K562 (cell line): ENCODE measurements around the gene HDAC3. TPM values are rescaled to one million over a fixed set of nuclear protein-coding genes. Genes with fewer than 3 reads are reported as not detected.

Experiments
- ATAC-seq: fragments of 200-7000 bp; cut with Tn5 transposase; 3 replicates; pipeline ENCODE4 v1.9.1; 2020; ENCODE audit warnings: moderate library complexity
- BruUV-seq: library from RNA; stranded (reverse); fragments of 400-500 nt; replicated peaks from 2 replicates; lab custom pipeline; 2021; lab: Mats Ljungman, UMichigan
- CTCF ChIA-PET: fragments of 300-600 bp; formaldehyde crosslinking; extraction: SDS; loops from one replicate; lab custom pipeline; 2021; ENCODE audit warnings: low intra/inter-chr PET ratio; lab: Yijun Ruan, JAX
- POLR2A ChIA-PET: fragments of 300-600, 350-650 bp; sonication (Branson Sonifier 250); formaldehyde crosslinking; extraction: SDS; loops from one replicate; lab custom pipeline; 2021; ENCODE audit warnings: antibody characterized with exemption, inconsistent platforms; lab: Yijun Ruan, JAX
- DNase-seq, 4 experiments: peaks; one replicate each; pipeline versions ENCODE4 v3.0.0 to v3.0.0-alpha.2; 2011 to 2018; ENCODE audit warnings: low spot score in 3 of 4, mixed read lengths in 3 of 4; ENCODE audit errors: extremely low read depth in 1 of 4
- FAIRE-seq: peaks from 2 replicates; lab custom pipeline; 2011; peaks lifted over from hg19 to GRCh38; lab: Jason Lieb, UNC
- H2AFZ ChIP-seq: 2 replicates; pipeline ENCODE4 v1.6.0; 2011; ENCODE audit warnings: low read depth, low read length, control low read depth, inconsistent platforms
- H3K27ac ChIP-seq: fragments of 200-600 bp; 3 replicates; pipeline ENCODE4 v1.8.0; 2011; ENCODE audit warnings: low read depth, mild to moderate bottlenecking, control low read depth, inconsistent platforms, low read length, moderate library complexity, mixed read lengths; ENCODE audit errors: extremely low read depth
- H3K27me3 ChIP-seq, 2 experiments: fragments of 300-600 bp in 1 of 2; 2 replicates in 1 of 2; 3 replicates in 1 of 2; pipeline versions ENCODE4 v1.6.0 to v1.8.0; 2011; ENCODE audit warnings: inconsistent platforms in 2 of 2, low read length in 2 of 2, mild to moderate bottlenecking in 1 of 2, mixed read lengths in 1 of 2, moderate library complexity in 1 of 2; ENCODE audit not compliant: control insufficient read depth in 2 of 2, insufficient read depth in 2 of 2
- H3K36me3 ChIP-seq: fragments of 300-600 bp; 3 replicates; pipeline ENCODE4 v1.8.0; 2011; ENCODE audit warnings: mild to moderate bottlenecking, low read length, inconsistent platforms; ENCODE audit not compliant: control insufficient read depth, insufficient read depth
- H3K4me1 ChIP-seq, 2 experiments: fragments of 200-600 bp in 1 of 2; replicated peaks in 1 of 2; 2 replicates in 1 of 2; 3 replicates in 1 of 2; pipeline versions ENCODE4 v1.5.1 to v1.8.0; 2011; ENCODE audit warnings: inconsistent platforms in 2 of 2, low read length in 2 of 2, mild to moderate bottlenecking in 1 of 2, mixed read lengths in 1 of 2, moderate library complexity in 1 of 2; ENCODE audit not compliant: control insufficient read depth in 2 of 2, insufficient read depth in 2 of 2
- H3K4me2 ChIP-seq: 2 replicates; pipeline ENCODE4 v1.6.1; 2011; ENCODE audit warnings: low read length, control low read depth, inconsistent platforms, mixed read lengths; ENCODE audit not compliant: insufficient read depth
- H3K4me3 ChIP-seq: fragments of 200-600 bp; sonication (generic), shearing (Covaris generic); 2 replicates; pipeline ENCODE4 v1.5.1; 2016; ENCODE audit warnings: control low read depth, inconsistent platforms
- H3K79me2 ChIP-seq: fragments of 200-600 bp; 3 replicates; pipeline ENCODE4 v1.8.0; 2011; ENCODE audit warnings: low read length, inconsistent platforms; ENCODE audit not compliant: control insufficient read depth, insufficient read depth
- H3K9ac ChIP-seq, 2 experiments: 2 replicates each; pipeline versions ENCODE4 v1.6.0 to v1.6.1; 2011; ENCODE audit warnings: low read depth in 2 of 2, low read length in 2 of 2, control low read depth in 1 of 2, inconsistent platforms in 1 of 2, mild to moderate bottlenecking in 1 of 2, mixed read lengths in 1 of 2; ENCODE audit not compliant: insufficient read depth in 1 of 2
- H3K9me1 ChIP-seq: one replicate; pipeline ENCODE4 v1.6.0; 2011; ENCODE audit warnings: inconsistent platforms, mild to moderate bottlenecking, low read length, moderate library complexity; ENCODE audit not compliant: control insufficient read depth, insufficient read depth
- H3K9me3 ChIP-seq: replicated peaks from 2 replicates; pipeline ENCODE4 v1.5.1; 2011; ENCODE audit warnings: low read depth, low read length, inconsistent platforms; ENCODE audit not compliant: control insufficient read depth, insufficient read depth
- H4K20me1 ChIP-seq: replicated peaks from 2 replicates; pipeline ENCODE4 v1.6.1; 2011; ENCODE audit warnings: low read length, inconsistent platforms, mixed read lengths; ENCODE audit not compliant: control insufficient read depth, insufficient read depth
- E4F1 ChIP-seq: fragments of 250-450 bp; sonication (Bioruptor Pico); IDR thresholded peaks from 2 replicates; pipeline ENCODE4 v1.5.0; 2021; ENCODE audit warnings: mild to moderate bottlenecking, borderline replicate concordance
- HCFC1 ChIP-seq: IDR thresholded peaks from 2 replicates; pipeline ENCODE4 v1.6.1; 2012; ENCODE audit warnings: low read depth, low read length, improper control_type of control experiment
- KLF13 ChIP-seq: fragments of 450-650 bp; IDR thresholded peaks from 2 replicates; pipeline ENCODE4 v1.6.1; 2016; ENCODE audit warnings: missing genetic modification characterization, low read depth, mild to moderate bottlenecking, missing compliant biosample characterization, moderate library complexity, borderline replicate concordance
- MBD2 ChIP-seq: sonication (generic); IDR thresholded peaks from 2 replicates; pipeline ENCODE4 v1.6.1; 2016; ENCODE audit warnings: low read depth, borderline replicate concordance
- MIER1 ChIP-seq: fragments of 450-650 bp; IDR thresholded peaks from 2 replicates; pipeline ENCODE4 v1.6.1; 2016; ENCODE audit warnings: antibody characterized with exemption, mild to moderate bottlenecking, low read depth
- NR2C1 ChIP-seq, 2 experiments: fragments of 450-650 bp; IDR thresholded peaks; 2 replicates each; pipeline ENCODE4 v1.6.1; 2017; ENCODE audit warnings: mild to moderate bottlenecking in 2 of 2, antibody characterized with exemption in 1 of 2, inconsistent platforms in 1 of 2, missing compliant biosample characterization in 1 of 2, missing genetic modification characterization in 1 of 2
- RBM39 ChIP-seq: fragments of 200-400 bp; formaldehyde crosslinking; optimal IDR thresholded peaks from 2 replicates; pipeline ENCODE3; 2018; ENCODE audit warnings: low read depth, low read length
- SMARCA4 ChIP-seq: fragments of 450-650 bp; IDR thresholded peaks from 2 replicates; pipeline ENCODE4 v1.6.1; 2016
- SNIP1 ChIP-seq: fragments of 450-650 bp; IDR thresholded peaks from 2 replicates; pipeline ENCODE4 v1.7.1; 2017; ENCODE audit warnings: low read depth, mild to moderate bottlenecking
- SREBF1 ChIP-seq: fragments of 150-350 bp; IDR thresholded peaks from 2 replicates; pipeline ENCODE4 v1.6.1; 2014; ENCODE audit warnings: antibody characterized with exemption, low read depth, low read length, borderline replicate concordance
- THAP12 ChIP-seq: fragments of 250-450 bp; sonication (Bioruptor Pico); IDR thresholded peaks from 2 replicates; pipeline ENCODE4 v1.9.0; 2021; ENCODE audit warnings: mild to moderate bottlenecking, inconsistent platforms
- ZBTB12 ChIP-seq: fragments of 250-450 bp; sonication (Bioruptor Pico); IDR thresholded peaks from 2 replicates; pipeline ENCODE4 v1.4.0; 2020
- ZC3H4 ChIP-seq: sonication (generic); formaldehyde crosslinking; IDR thresholded peaks from 2 replicates; pipeline ENCODE4 v1.9.0; 2021; ENCODE audit warnings: missing genetic modification reagents, borderline replicate concordance
- ZFP36 ChIP-seq: fragments of 150-350 bp; IDR thresholded peaks from 2 replicates; pipeline ENCODE4 v1.6.1; 2018; ENCODE audit warnings: low read length, low read depth; ENCODE audit not compliant: partially characterized antibody
- ZNF175 ChIP-seq: fragments of 200-800 bp; sonication (Bioruptor generic); IDR thresholded peaks from 2 replicates; pipeline ENCODE4 v1.6.1; 2016; ENCODE audit warnings: low read depth, mild to moderate bottlenecking, missing genetic modification characterization, missing compliant biosample characterization
- ZNF197 ChIP-seq: fragments of 200-800 bp; sonication (Bioruptor generic); IDR thresholded peaks from 2 replicates; pipeline ENCODE4 v1.6.1; 2016; ENCODE audit warnings: low read depth, missing genetic modification characterization, missing compliant biosample characterization
- WGBS: fragments of 100-300 bp; shearing (Covaris generic); methylation state at CpG from one replicate; pipeline ENCODE4 v1.1.6; 2016; ENCODE audit warnings: low coverage, mixed read lengths; ENCODE audit not compliant: insufficient coverage; ENCODE audit errors: missing lambda C conversion rate; 5-methylcytosine and 5-hydroxymethylcytosine counted together
- in situ Hi-C: fragments of 300-500 bp; cut with MboI; formaldehyde crosslinking; loops from 4 replicates; pipeline ENCODE4 v1.15.0; 2018; ENCODE audit warnings: inconsistent platforms, mixed read lengths
- intact Hi-C: fragments of 100-400 bp; cut with micrococcal nuclease; formaldehyde crosslinking; loops from 2 replicates; pipeline ENCODE4 v1.14.2; 2022
- polyA plus RNA-seq, 8 experiments: library from polyadenylated mRNA; depleted of rRNA in 4 of 8; stranded (reverse) in 5 of 8; unstranded in 3 of 8; fragments of >200 nt; fragmentation: Nextera tagmentation in 2 of 8; fragmentation: Illumina TruSeq in 1 of 8; extraction: Ambion mirVana in 2 of 8; extraction: Trizol in 1 of 8; gene quantifications; 2 replicates each; pipeline versions ENCODE4 v1.2.1 to v1.2.3, GENCODE V29; 2011 to 2014; ENCODE audit warnings: inconsistent platforms in 1 of 8, missing spikeins in 1 of 8
- total RNA-seq, 7 experiments: library from RNA; depleted of rRNA in 6 of 7; stranded (reverse); fragments of >200 nt in 6 of 7; fragmentation: Illumina TruSeq in 2 of 7; extraction: Trizol in 2 of 7; gene quantifications; 2 replicates each; pipeline versions ENCODE4 v1.2.1 to v1.2.3, GENCODE V29; 2011 to 2021; ENCODE audit warnings: low replicate concordance in 1 of 7

HDAC3 gene
- total and polyA plus RNA-seq, 9 of the 15 experiments (the other 6 are each of a cell fraction or from before 2014, with no cell fraction given): 89.7 to 191 (median 119) TPM

- no peak for DNase-seq
- Histone ChIP-seq H3K4me3 (no peak overlapping the region), H3K79me2 (peaks cover 12% of the 10 kb centered on the region; the same call in 1 of the 3 replicates)
- TF ChIP-seq SNIP1: no peak
- no peak for TF ChIP-seq ZNF197 (CRISPR knock-in tag)
- TF ChIP-seq ZFP36: no peak
- no peak for TF ChIP-seq ZNF175 (CRISPR knock-in tag)
- TF ChIP-seq SMARCA4: no peak
- TF ChIP-seq ZC3H4 (CRISPR knock-in tag): no peak
- no peak for TF ChIP-seq MIER1
- no peak for TF ChIP-seq THAP12
- no peak for TF ChIP-seq SREBF1
- no peak for TF ChIP-seq KLF13
- no peak for TF ChIP-seq MBD2
- TF ChIP-seq NR2C1 (IDR thresholded peaks at IDR 0.05): no peak
- TF ChIP-seq NR2C1 (tag; IDR thresholded peaks at IDR 0.05): no peak
- no peak for TF ChIP-seq RBM39
- no peak for TF ChIP-seq HCFC1
- no peak for TF ChIP-seq ZBTB12 (CRISPR knock-in tag)
- no peak for TF ChIP-seq E4F1
- TF ChIP-seq, all 486 proteins: peak for 0
- intact Hi-C loops (no loop called here), in situ Hi-C loops (no loop called here)
- no peaks in the 10 kb centered on the region for H3K36me3 ChIP-seq
- ChIA-PET POLR2A (interaction anchor here (0.7 kb wide), 1 partner anchor 10 kb away, joined by 3 read pairs; no protein-coding TSS in a partner anchor), CTCF (no interaction called here)
- no peak overlapping the region for H2AFZ ChIP-seq
- H3K27ac ChIP-seq: no peak overlapping the region
- H3K9me3 ChIP-seq: no peaks in the 10 kb centered on the region
- H3K9me1 ChIP-seq: peaks cover 3% of the 10 kb centered on the region
- no peaks in the 10 kb centered on the region for H3K27me3 ChIP-seq
- 92% methylated on average over 1 of the region's 1 CpG for WGBS
- peaks cover 46 to 56% of the 10 kb centered on the region in 2 experiments for H3K4me1 ChIP-seq
- no peak for ATAC-seq
- no peaks in the 10 kb centered on the region for H4K20me1 ChIP-seq
- BruUV-seq: no TSS peak
- FAIRE-seq: no peak
- no peak overlapping the region for H3K9ac ChIP-seq
- no peak overlapping the region for H3K4me2 ChIP-seq
Observed at GRCh38 chr5:141685591-141685990, 48.9 kb upstream of the HDAC3 start.
